NCI-H345 treated with DMSO at 0.1 percent for 48 hours (cell line): ENCODE results near the gene CHST15.

Experiments
- DNase-seq: peaks from one replicate; lab custom pipeline; 2025; ENCODE audit not compliant: unreplicated experiment; lab: John Stamatoyannopoulos, UW

CHST15 gene

DNA sequence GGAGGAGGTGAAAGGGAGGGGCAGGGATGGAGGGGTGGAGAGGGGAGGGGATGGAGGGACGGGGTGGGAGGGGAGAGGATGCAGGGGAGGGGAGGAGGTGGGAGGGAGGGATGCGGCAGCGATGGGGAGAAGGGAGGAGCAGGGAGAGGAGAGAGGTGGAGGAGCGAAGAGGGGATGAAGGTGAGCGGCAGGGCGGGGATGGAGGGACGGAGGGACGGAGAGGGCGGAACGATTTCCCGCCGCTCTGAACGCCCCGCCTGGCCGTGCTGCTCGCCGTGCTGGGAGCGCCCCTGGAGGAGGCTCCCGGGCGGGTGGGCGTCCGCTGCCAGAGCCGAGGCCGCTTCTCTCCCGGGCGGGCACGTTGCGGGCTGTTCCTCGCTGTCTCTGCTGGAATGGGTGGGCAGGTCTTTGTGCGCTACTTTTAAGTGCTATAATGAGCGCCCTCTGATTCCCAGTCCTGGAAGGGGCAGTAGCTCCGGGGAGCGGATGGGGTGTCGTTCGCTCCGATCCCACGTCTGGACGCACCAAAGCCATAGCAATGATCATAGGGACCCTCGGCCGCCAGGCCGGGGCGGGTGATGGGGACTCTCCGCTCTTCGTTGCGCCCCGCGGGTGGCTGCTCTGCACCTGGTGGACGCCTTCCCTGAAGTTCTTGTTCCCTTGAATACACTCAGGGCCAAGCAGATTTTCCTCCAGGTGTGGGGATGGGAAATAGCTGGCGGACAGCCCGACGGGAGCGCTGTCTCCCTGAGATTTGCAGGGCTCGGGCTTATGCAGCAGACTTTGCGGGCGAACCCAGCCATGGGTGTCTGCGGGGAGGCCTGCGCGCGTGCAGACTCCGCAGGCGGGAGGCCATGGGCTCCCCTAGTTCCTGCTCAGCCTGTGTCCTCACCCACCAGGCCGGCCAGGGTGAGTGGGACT, 120.7 kb downstream of the CHST15 start:
- no peak for DNase-seq

- DNase-seq, result no peak
Observed at GRCh38 chr10:123970927-123971286, 122.5 kb downstream of the CHST15 start.

DNA sequence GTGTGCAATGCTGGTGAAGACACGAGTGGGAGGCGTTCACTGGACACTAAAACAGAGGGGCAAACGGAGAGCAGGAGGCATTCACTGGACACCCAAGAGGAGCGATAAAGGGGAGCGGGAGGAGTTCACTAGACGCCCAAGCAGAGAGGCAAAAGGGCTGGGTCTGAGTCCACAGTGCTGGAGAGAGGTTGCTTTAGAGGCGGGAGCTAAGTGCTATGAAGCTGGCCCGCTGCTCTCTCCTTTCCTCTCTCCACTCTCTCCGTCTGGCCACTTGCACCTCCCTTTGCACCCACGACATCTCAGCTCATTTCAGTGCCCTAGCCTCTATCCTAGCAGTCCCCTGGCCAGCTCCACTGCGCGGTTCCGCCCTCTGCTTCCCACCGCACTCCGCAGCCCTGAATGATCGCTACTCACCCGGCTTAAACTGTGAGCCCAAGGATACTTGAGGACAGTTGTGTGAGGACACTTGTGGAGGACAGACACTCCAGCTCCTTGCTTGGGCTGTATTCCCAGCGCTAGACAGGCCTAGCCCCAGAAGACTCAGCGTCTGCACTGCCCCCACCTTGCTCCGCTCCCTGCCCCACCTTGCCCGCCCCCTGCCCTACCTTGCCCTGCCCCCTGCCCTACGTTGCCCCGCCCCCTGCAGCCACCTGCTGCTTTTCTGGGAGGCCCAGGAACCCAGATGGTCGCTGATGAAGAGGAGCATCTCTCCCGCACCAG, 123.0 kb downstream of the CHST15 start:
- no peak for DNase-seq

DNA sequence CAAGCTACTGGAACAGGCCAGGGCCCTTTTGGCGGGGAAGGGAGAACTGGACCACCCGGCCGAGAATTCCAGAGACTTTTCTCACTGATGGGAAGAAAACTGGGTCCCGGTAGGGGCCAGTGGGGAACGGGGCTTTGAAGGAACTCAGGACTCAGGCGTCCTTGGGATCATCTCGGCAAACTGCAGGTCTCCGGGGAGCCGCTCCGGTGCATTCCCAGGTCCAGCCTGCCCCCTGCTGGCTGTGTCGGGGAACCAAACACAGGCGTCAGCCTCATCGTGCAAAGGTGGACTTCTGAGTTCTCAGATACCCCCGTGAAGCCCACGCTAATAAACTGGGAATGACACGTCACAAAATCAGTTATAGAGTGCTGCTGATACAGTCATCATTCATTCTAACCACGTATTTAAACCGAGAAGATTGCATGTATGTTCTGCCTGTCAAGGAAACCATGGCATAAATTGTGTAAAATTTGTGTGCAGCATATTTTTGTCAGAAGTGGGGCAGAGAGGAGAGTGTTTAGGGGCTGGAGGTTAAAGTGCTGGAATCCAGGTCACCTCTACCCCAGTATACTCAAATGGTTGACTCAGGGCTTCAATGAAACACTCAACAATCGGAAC, 125.7 kb downstream of the CHST15 start:
- DNase-seq, result peak; percentile 20

DNA sequence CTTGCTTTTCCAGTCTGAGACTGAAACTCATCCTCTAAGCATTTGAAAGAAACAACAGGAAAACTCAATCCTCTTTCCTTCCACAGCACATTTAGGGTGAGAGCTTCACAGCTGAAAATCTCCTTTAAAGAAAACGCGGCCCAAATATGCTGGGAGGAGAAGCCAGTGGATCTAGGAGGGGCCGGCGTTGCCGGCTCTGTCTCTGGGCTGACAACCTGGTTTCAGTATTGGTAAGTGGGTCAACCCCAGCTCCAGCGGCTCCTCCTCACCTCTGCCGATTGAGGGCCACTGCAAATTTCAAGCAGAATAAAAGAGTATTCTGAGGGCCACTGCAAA, 126.5 kb downstream of the CHST15 start:
- no peak for DNase-seq

DNA sequence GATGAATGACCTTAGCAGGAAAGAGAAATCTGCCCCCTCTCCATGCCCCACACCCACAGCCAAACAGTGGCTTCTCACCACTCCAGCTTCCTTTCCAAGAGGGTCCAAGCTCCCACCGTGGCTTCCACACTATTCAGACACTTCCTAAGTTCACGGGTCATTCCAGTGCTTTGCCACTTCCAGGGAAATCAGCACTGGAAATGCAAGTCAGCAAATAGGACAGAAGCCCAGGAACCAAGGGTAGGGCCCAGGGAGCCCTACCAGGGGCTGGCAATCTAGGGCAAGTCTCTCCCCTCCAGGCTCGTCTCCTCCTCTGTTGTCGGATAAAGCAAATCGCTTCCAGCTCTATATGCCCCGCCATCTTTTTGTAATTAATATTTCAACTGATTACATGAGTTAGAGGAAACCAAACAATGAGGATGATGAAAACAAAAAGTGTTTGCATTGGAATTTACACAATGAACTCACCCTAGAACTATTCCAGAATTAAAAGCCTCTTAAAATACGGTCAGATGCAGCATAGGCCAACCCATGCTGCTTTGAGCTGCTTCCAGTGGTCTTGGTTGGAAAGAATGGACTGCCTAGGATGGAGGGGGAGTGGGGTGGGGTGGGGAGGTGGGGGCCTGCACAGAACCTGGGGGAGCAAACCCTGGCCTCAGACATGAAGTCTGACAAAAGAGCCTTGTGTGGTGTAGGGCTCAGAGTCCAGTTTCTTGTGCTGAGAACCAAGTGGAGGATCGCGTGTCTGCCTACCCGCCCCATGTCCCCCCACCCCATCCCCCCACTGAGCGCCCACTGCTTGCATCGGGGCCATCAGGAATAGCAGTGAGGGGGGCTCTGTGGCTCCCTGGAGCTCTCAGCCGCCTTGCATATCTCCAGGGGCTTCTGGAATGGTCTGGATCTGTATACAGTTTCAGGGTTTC, 127.2 kb downstream of the CHST15 start:
- DNase-seq, result no peak

- DNase-seq, result no peak
Observed at GRCh38 chr10:123964953-123965352, 128.4 kb downstream of the CHST15 start.

DNA sequence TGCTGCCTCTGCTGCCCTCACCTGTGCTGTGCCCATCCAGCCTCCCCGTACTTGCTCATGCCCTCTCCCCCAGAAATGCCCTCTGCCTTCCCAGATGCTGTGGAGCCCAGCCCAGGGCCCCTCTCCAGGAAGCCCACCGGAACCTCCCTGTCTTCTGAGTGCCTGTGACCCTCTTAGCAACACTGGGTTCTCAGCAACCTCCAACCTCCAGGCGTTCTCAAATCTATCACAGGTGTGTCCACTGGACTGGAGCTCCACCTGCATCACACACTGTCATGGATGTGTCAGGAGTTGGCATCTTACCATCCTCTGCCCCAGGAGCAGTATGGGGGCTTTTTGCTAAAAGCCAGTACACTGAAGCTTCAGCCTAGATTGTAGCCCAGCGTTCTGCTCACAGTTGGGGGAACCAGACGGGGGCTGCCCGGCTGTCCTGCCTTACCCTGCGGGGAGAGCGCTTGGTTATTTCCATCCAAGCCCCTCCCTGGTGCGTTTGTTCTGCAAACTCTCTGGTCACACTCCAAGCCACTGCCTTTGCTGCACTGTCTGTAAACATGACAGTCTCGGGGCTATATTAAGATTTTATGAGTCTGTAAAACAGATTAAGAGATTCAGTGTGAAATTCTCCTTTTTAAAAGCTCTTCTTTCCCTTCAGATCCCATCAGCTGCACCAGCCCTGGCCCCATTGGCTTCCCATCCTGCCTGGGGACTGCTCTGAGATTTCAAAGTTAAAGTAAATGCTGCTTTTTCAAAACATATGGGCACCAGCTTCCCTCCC, 130.5 kb downstream of the CHST15 start:
- DNase-seq, result no peak

- no peak for DNase-seq
Observed at GRCh38 chr10:123958241-123958640, 135.2 kb downstream of the CHST15 start.
